Measurements from ENCODE around the gene ARL5C.
A peak's percentile ranks its signal among the peaks of the same experiment; 100 is the strongest.

Gene ARL5C

GRCh38 chr17:39165841-39166349, at the start of gene ARL5C:
ARL5C (minus strand) TSS chr17:39166161; CDS start chr17:39165760, 401 bp downstream.
- DNase-seq (ENCODE audit: low read depth), result no peak

GRCh38 chr17:39213852-39214251, 47.9 kb upstream of the ARL5C start:
- DNase-seq (ENCODE audit: low read depth), result peak; percentile 45

- DNase-seq (ENCODE audit: low read depth), result no peak
Observed at GRCh38 chr17:39212841-39213480, 47.0 kb upstream of the ARL5C start.

- no peak for DNase-seq (ENCODE audit: low read depth)
Observed at GRCh38 chr17:39212195-39212810, 46.3 kb upstream of the ARL5C start.

- DNase-seq (ENCODE audit: low read depth), result no peak
Observed at GRCh38 chr17:39210093-39210434, 44.1 kb upstream of the ARL5C start.

GRCh38 chr17:39209317-39210092, 43.5 kb upstream of the ARL5C start:
- peak; percentile 80 for DNase-seq (ENCODE audit: low read depth)

- no peak for DNase-seq (ENCODE audit: low read depth)
Observed at GRCh38 chr17:39208893-39209292, 42.9 kb upstream of the ARL5C start.

- no peak for DNase-seq (ENCODE audit: low read depth)
Observed at GRCh38 chr17:39208136-39208535, 42.2 kb upstream of the ARL5C start.

- DNase-seq (ENCODE audit: low read depth), result no peak
Observed at GRCh38 chr17:39205112-39205526, 39.2 kb upstream of the ARL5C start.

GRCh38 chr17:39204245-39204644, 38.3 kb upstream of the ARL5C start:
- DNase-seq (ENCODE audit: low read depth), result no peak

- DNase-seq (ENCODE audit: low read depth), result no peak
Observed at GRCh38 chr17:39200957-39201510, 35.1 kb upstream of the ARL5C start.

- no peak for DNase-seq (ENCODE audit: low read depth)
Observed at GRCh38 chr17:39200070-39200879, 34.3 kb upstream of the ARL5C start, which contains the start of gene RPL19. RPL19 (plus strand) TSS chr17:39200283; CDS start chr17:39200345, 62 bp downstream.

- peak; percentile 93 for DNase-seq (ENCODE audit: low read depth)
Observed at GRCh38 chr17:39199820-39200069, 33.8 kb upstream of the ARL5C start.

- no peak for DNase-seq (ENCODE audit: low read depth)
Observed at GRCh38 chr17:39198186-39198566, 32.2 kb upstream of the ARL5C start.

GRCh38 chr17:39197380-39198185, 31.6 kb upstream of the ARL5C start, which contains the start of gene CACNB1:
CACNB1 (minus strand) TSS chr17:39197669; CDS start chr17:39197495, 174 bp downstream.
- DNase-seq (ENCODE audit: low read depth), result peak; percentile 86

GRCh38 chr17:39196808-39197291, 30.9 kb upstream of the ARL5C start:
- peak; percentile 62 for DNase-seq (ENCODE audit: low read depth)

- peak; percentile 34 for DNase-seq (ENCODE audit: low read depth)
Observed at GRCh38 chr17:39196241-39196807, 30.4 kb upstream of the ARL5C start.

GRCh38 chr17:39195568-39196160, 29.7 kb upstream of the ARL5C start:
- DNase-seq (ENCODE audit: low read depth), result no peak

- DNase-seq (ENCODE audit: low read depth), result no peak
Observed at GRCh38 chr17:39194985-39195524, 29.1 kb upstream of the ARL5C start.

Data from EH (cell line).